Measurements from ENCODE around the gene PAFAH2.

PAFAH2 gene

GRCh38 chr1:25997828-25998761 is at the start of gene PAFAH2:
TSS of gene PAFAH2 (minus strand) at chr1:25998063. CDS start at chr1:25990816, 7,247 bp downstream.
- DNase-seq (ENCODE audit: low read depth), result peak; percentile 97

- no peak for DNase-seq (ENCODE audit: low read depth)
Measured at GRCh38 chr1:26047278-26047874, 49.5 kb upstream of the PAFAH2 start.

GRCh38 chr1:26046246-26047095 is 48.6 kb upstream of the PAFAH2 start:
- no peak for DNase-seq (ENCODE audit: low read depth)

GRCh38 chr1:26045722-26046245 is 47.9 kb upstream of the PAFAH2 start, which contains the start of gene SLC30A2:
TSS of gene SLC30A2 (minus strand) at chr1:26046118. CDS start at chr1:26045896, 222 bp downstream.
- DNase-seq (ENCODE audit: low read depth), result no peak

GRCh38 chr1:26044971-26045721 is 47.3 kb upstream of the PAFAH2 start:
- DNase-seq (ENCODE audit: low read depth), result no peak

GRCh38 chr1:26044414-26044813 is 46.6 kb upstream of the PAFAH2 start:
- DNase-seq (ENCODE audit: low read depth), result no peak

GRCh38 chr1:26043765-26044164 is 45.9 kb upstream of the PAFAH2 start:
- no peak for DNase-seq (ENCODE audit: low read depth)

- no peak for DNase-seq (ENCODE audit: low read depth)
Measured at GRCh38 chr1:26041978-26042377, 44.1 kb upstream of the PAFAH2 start.

- no peak for DNase-seq (ENCODE audit: low read depth)
Measured at GRCh38 chr1:26041401-26041800, 43.5 kb upstream of the PAFAH2 start.

GRCh38 chr1:26038904-26039303 is 41.0 kb upstream of the PAFAH2 start:
- no peak for DNase-seq (ENCODE audit: low read depth)

- no peak for DNase-seq (ENCODE audit: low read depth)
Measured at GRCh38 chr1:26038477-26038876, 40.6 kb upstream of the PAFAH2 start.

GRCh38 chr1:26037904-26038303 is 40.0 kb upstream of the PAFAH2 start:
- no peak for DNase-seq (ENCODE audit: low read depth)

GRCh38 chr1:26036756-26037281 is 39.0 kb upstream of the PAFAH2 start:
- DNase-seq (ENCODE audit: low read depth), result no peak

GRCh38 chr1:26035959-26036755 is 38.3 kb upstream of the PAFAH2 start:
- peak; percentile 66 for DNase-seq (ENCODE audit: low read depth)

GRCh38 chr1:26035203-26035958 is 37.5 kb upstream of the PAFAH2 start:
- DNase-seq (ENCODE audit: low read depth), result peak; percentile 87

- no peak for DNase-seq (ENCODE audit: low read depth)
Measured at GRCh38 chr1:26034504-26035202, 36.8 kb upstream of the PAFAH2 start.

GRCh38 chr1:26032656-26033357 is 34.9 kb upstream of the PAFAH2 start:
- no peak for DNase-seq (ENCODE audit: low read depth)

- DNase-seq (ENCODE audit: low read depth), result no peak
Measured at GRCh38 chr1:26031611-26032220, 33.9 kb upstream of the PAFAH2 start.

All from stimulated activated CD8-positive, alpha-beta memory T cell treated with anti-CD3 and anti-CD28 coated beads, Interleukin-12 subunit alpha, Interleukin-12 subunit beta, amount 100 ng/mL, for 1 hour (primary cell).